Esophagus muscularis mucosa (tissue), 4 donors: Measurements from ENCODE around the gene BAHCC1.

Source experiments
- EP300 ChIP-seq: sonication (generic); formaldehyde crosslinking; IDR thresholded peaks from one replicate; pipeline ENCODE4 v1.6.1; 2017; ENCODE audit warnings: antibody characterized with exemption
- POLR2A ChIP-seq: fragments of 450-650 bp; IDR thresholded peaks from one replicate; pipeline ENCODE4 v1.6.1; 2017; ENCODE audit warnings: antibody characterized with exemption, moderate library complexity, mild to moderate bottlenecking, low read depth
- POLR2AphosphoS5 ChIP-seq, 2 donors: sonication (generic); formaldehyde crosslinking; IDR thresholded peaks; one replicate each; pipeline ENCODE4 v1.6.1; 2017; ENCODE audit warnings: antibody characterized with exemption in 2 of 2
- TF ChIP-seq, protein P1 (sequence below), 3 experiments: fragments of 200-600 bp in 2 of 3; fragments of 450-650 bp in 1 of 3; sonication (generic) in 2 of 3; IDR thresholded peaks; one replicate each; pipeline ENCODE4 v1.5.1; 2017 to 2019; ENCODE audit warnings: antibody characterized with exemption in 3 of 3, mild to moderate bottlenecking in 2 of 3, moderate library complexity in 1 of 3

DNA sequence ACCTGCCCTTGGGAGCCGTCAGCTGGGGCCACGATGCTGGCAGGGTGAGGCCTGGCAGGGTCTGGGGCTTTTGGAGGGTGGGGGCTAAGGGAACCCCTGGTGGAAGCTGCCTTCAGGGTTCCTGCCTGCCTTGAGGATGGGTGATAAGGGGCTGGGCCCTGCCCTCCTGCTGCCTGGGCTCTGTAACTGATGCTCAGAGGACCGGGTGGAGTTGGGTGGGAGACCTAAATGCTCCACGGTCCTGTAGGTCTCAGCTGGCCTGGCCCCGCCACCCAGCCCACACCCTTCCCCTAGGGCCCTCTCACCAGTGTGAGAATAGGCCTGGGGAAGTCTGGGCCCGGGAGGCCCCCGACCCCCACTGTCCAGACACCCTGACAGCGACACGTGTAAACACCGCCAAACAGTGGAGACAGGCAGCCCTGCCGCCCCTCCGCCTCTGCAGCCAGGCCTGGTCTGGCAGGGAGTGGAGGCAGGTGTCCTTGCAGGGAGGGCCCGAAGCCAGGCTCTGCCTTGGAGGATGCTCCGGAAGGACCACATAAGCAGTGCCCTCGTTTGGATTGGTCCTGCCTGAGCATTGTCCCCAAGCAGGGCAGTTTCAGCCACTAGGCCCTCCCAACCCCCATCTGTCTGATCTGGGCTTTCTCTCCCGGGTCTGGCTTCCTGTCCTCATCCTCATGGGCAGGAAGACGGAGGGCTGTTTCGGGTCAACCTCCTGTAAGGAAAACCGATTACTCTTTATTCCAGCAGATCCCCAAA lies 6.5 kb upstream of the BAHCC1 start:
- TF ChIP-seq POLR2A, result no peak
- no peak for TF ChIP-seq EP300
- TF ChIP-seq POLR2AphosphoS5 (IDR thresholded peaks at IDR 0.05), result peak; percentile 48 to 50
- TF ChIP-seq, protein P1, sequence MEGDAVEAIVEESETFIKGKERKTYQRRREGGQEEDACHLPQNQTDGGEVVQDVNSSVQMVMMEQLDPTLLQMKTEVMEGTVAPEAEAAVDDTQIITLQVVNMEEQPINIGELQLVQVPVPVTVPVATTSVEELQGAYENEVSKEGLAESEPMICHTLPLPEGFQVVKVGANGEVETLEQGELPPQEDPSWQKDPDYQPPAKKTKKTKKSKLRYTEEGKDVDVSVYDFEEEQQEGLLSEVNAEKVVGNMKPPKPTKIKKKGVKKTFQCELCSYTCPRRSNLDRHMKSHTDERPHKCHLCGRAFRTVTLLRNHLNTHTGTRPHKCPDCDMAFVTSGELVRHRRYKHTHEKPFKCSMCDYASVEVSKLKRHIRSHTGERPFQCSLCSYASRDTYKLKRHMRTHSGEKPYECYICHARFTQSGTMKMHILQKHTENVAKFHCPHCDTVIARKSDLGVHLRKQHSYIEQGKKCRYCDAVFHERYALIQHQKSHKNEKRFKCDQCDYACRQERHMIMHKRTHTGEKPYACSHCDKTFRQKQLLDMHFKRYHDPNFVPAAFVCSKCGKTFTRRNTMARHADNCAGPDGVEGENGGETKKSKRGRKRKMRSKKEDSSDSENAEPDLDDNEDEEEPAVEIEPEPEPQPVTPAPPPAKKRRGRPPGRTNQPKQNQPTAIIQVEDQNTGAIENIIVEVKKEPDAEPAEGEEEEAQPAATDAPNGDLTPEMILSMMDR (IDR thresholded peaks at IDR 0.05), result no peak
